HG03139 (cell line): ENCODE data around the gene UBE2Q1.
"Not testable (repeated sequence)": the region's sequence is repeated elsewhere in the genome, so short reads cannot be mapped to it uniquely, and the experiment has no call there.

Experiments used
- ATAC-seq: cut with Tn5 transposase; IDR thresholded peaks from one replicate; pipeline ENCODE4 v1.9.1; 2021; ENCODE audit not compliant: unreplicated experiment

UBE2Q1 gene

GRCh38 chr1:154551474-154551873 is 7.0 kb downstream of the UBE2Q1 start:
- no peak for ATAC-seq

GRCh38 chr1:154550657-154551056 is 7.8 kb downstream of the UBE2Q1 start:
- no peak for ATAC-seq

GRCh38 chr1:154550070-154550469 is 8.4 kb downstream of the UBE2Q1 start:
- no peak for ATAC-seq

- ATAC-seq, result no peak
These were observed 9.2 kb downstream of the UBE2Q1 start for GRCh38 chr1:154549202-154549770.

GRCh38 chr1:154548028-154548427 is 10.4 kb downstream of the UBE2Q1 start:
- no peak for ATAC-seq

- ATAC-seq, result no peak
These were observed 11.2 kb downstream of the UBE2Q1 start for GRCh38 chr1:154547105-154547732.

- ATAC-seq, result no peak
These were observed 12.0 kb downstream of the UBE2Q1 start for GRCh38 chr1:154546264-154547063.

GRCh38 chr1:154541231-154541630 is 17.2 kb downstream of the UBE2Q1 start:
- ATAC-seq, result no peak

GRCh38 chr1:154539486-154540483 is 18.7 kb downstream of the UBE2Q1 start:
- ATAC-seq, result no peak

- ATAC-seq, result no peak
These were observed 21.9 kb downstream of the UBE2Q1 start for GRCh38 chr1:154536570-154536969.

GRCh38 chr1:154533952-154534844 is 24.3 kb downstream of the UBE2Q1 start:
- ATAC-seq, result no peak

- ATAC-seq, result not testable (repeated sequence)
These were observed 26.5 kb downstream of the UBE2Q1 start for GRCh38 chr1:154531950-154532349.

GRCh38 chr1:154529308-154529707 is 29.2 kb downstream of the UBE2Q1 start:
- ATAC-seq, result no peak

- no peak for ATAC-seq
These were observed 31.3 kb downstream of the UBE2Q1 start for GRCh38 chr1:154527192-154527591.

GRCh38 chr1:154524881-154525280 is 33.6 kb downstream of the UBE2Q1 start:
- ATAC-seq, result no peak

GRCh38 chr1:154521695-154522094 is 36.8 kb downstream of the UBE2Q1 start:
- ATAC-seq, result no peak

- no peak for ATAC-seq
These were observed 38.1 kb downstream of the UBE2Q1 start for GRCh38 chr1:154520333-154520732.

- no peak for ATAC-seq
These were observed 38.9 kb downstream of the UBE2Q1 start for GRCh38 chr1:154519591-154519991.

- ATAC-seq, result no peak
These were observed 40.8 kb downstream of the UBE2Q1 start for GRCh38 chr1:154517661-154518060.

GRCh38 chr1:154514066-154514553 is 44.4 kb downstream of the UBE2Q1 start:
- ATAC-seq, result no peak
